Myocyte (in vitro differentiated cells): ENCODE results near the gene BRAP. TPM values are rescaled to one million over a fixed set of nuclear protein-coding genes. Genes with fewer than 3 reads are reported as not detected.
"Not testable (repeated sequence)": the region's sequence is repeated elsewhere in the genome, so short reads cannot be mapped to it uniquely, and the experiment has no call there.

Source experiments
- DNase-seq: peaks from one replicate; pipeline ENCODE4 v3.0.0-alpha.2; 2012; ENCODE audit warnings: low read depth
- total RNA-seq: library from RNA; depleted of rRNA; stranded (reverse); fragments of >200 nt; gene quantifications from 2 replicates; pipeline ENCODE4 v1.2.3, GENCODE V29; 2014

BRAP gene
- total RNA-seq, 1 donor from 2014 or later: 17.7 TPM

DNA sequence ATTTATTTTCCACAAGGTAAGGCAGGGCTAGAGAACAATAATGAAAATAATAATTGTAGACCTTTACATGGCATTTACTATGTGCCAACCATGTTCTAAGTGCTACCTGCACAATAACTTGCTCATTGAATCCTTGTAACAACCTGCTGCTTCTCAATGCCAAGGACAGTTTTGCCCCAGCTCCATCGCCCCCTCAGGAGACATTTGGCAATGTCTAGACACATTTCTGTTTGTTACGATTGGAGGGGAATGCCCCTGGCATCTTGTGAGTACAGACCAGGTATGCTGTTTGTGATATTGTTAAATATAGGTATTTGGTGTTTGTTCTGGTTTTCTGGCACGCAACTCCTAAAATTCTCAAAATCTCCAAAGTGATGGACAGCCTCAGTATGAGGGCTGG is 78.5 kb downstream of the BRAP start:
- DNase-seq: no peak

DNA sequence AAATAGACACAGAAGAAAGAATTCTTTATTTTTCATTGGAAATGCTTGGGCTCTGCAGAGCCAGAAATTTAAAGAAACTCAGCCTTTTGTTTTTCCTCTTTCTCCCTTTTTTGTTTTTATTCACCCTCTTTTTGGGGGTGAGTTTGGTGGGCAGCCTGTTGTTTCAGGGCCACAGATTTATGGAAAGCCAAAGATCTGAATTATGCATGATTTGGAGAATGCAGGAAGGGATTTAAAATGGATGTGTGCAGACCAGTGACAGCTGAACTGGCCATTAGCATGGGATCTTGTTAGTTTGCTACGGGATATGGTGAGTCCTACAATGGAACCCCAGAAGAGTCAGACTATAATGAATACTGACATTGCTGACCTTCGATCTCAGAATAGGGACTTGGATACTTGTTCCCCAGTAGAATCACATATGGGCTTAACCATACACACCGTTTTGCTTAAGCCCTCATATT is 79.0 kb downstream of the BRAP start:
- no peak for DNase-seq

DNA sequence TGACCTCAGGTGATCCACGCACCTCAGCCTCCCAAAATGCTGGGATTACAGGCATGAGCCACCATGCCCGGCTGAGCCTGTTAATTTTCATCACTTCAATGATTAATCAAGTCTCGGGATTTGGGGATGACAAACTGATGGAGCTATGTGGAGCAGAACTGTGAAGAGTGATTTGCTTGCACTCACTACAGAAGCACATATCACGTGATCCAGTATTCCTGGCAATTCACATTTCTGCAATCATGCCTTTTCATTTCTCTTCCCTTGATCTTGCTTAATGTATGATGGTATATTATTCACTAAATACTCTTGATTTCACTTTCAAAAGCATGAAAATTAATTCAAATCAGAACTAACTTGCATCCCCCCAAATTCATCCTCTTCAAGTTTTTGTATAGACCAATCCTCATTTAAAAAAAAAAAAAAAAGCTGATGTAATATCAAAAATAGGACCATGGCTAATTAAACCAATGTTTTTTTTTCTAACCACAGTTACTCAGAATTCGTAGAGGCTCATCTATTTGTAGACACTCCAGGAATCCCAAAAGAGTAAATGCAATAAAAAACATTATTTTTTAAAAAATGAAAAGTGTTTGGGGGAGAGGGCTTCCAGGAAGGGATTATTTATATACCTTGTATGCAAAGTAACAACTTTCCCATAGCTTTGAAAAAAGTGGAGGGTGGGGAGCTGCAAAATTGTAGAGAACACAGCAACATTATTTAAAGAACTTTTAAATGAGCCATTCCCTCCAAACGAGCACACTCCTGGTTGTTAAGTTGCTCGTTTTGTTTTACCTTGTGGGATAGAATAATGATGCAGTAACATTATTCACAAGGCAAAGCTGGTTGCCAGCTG is 79.6 kb downstream of the BRAP start:
- no peak for DNase-seq

DNA sequence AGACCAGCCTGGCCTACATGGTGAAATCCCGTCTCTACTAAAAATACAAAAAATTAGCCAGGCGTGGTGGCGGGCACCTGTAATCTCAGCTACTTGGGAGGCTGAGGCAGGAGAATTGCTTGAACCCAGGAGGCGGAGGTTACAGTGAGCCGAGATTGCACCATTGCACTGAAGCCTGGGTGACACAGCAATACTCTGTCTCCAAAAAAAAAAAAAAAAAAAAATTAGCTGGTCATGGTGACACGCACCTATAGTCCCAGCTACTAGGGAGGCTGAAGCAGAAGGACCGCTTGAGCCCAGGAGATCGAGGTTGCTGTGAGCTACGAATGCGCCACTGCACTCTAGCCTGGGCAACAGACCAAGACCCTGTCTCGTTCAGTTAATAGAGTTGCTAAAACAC is 82.9 kb downstream of the BRAP start:
- DNase-seq: not testable (repeated sequence)

DNA sequence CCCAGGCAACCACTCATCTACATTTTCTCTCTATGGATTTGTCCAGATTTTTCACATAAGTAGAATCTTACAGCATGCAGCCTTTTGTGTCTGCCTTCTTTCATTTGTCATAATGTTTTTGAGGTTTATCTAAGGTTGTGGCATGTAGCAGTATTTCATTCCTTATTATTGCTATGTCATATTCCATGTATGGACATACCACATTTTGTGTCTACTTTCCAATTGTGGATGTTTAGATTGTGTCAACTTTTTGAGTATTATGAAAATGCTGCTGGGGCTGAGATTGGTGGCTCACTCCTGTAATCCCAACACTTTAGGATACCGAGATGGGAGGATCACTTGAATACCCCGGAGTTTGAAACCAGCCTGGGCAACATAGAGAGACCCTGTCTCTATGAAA is 83.4 kb downstream of the BRAP start:
- DNase-seq: no peak

DNA sequence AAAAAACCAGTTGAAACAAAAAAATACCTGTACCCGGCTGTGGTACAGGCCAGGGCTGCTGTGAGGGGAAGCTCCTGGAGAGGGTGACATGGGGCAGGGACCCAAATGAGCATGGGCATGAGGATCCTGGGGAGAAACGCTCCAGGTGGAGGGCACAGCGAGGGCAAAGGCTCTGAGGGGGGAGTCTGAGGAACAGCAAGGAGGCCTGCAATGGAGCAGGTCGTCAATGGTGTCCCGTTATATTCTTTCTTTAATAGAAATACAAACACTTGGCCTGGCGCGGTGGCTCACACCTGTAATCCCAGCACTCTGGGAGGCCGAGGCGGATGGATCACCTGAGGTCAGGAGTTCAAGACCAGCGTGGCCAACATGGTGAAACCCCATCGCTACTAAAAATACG is 84.8 kb downstream of the BRAP start:
- DNase-seq: not testable (repeated sequence)

DNA sequence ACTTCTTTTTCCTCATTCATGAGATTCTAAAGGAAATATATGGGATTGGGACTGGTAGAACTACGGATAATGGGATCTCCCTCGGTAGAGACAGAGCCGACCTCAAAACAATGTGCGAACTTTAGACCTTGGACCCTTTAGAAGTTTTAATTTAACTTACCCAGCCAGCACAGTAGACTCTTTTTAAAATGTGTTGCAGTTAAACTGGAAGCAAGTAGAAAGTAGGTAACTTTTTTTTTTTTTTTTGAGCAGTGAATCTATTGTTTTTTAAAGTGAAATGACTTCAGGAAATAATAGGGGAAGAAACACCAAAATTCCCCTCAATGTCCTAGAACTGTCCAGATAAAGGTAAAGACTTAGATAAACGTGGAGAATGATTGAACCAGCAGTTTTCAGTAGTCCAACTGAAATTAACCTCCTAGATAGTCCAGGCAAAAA is 85.5 kb downstream of the BRAP start:
- DNase-seq: no peak

DNA sequence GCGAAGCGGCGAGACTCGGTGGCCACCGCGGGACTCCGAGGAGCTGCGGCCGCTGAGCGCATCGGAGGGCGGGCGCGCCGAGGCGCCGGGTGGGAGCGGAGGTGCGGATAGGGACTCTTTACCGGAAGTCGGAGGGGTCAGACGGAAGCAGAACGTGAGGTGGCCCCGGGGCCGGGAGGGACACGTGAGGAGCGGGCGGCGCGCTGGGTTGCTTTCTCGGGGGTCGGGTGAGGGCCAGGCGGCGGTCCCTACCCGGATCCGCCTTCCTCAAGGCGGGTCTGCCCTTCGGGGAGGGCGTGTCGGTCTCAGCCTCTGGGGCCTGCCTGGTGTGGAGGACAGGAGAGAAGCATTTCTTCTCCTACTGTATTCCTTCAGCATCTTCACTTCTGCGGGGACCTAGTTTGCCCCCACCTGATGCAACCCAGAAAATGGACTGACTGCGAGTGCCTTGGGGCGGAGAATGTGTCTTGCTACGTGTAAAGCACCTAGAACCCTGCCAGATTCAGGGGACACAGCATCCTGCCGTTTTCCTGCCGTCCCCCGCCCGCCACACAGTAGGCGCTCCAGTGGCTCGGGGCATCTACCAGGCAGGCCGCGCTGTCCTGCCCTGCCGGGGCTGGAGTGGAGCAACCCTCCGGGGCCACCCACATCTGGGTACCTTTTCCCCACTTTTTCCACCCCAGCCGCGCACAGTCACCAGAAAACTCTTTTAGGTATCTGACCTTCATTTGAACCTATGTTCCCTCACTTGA is 86.1 kb downstream of the BRAP start:
- DNase-seq: peak; percentile 92

DNA sequence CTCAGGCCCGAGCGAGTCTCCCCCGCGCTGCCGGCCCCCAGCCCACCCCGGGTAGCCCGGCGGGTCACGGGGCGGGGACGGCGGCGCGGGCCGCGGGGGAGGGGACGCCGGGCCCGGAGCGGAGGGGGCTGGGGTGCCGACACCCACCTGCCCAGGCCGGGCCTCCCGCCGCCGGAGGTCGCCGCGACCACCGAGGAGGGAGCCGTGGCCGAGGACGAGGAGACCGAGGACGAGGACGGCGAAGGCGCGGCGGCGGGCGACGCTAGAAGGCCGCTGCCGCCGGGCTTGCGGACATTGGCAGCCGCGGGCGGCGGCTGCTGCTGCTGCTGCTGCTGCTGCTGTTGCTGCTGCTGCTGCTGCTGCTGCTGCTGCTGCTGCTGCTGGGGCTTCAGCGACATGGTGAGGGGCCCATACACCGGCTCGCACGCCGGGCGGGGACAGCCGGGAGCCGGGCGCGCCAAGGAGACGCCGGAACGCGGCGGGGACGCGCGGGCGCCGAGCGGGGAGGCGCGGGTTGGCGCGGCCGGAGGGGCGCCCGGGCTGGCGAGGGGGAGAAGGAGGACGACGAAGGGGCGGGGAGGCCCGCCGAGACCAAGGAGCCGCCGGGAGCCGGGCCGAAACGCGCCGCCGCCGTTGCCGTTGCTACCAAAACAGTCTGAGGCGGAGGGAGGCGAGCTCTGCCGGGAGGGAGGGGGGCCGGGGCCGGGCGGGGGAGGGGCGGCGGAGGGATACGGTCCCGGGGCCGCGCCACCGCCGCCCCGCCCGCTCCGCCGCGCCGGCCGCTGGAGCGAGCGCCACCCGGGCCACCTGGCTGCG is 86.9 kb downstream of the BRAP start, which contains the start of gene ATXN2:
TSS of gene ATXN2 (minus strand) at position 679 of the 816 bp plus-strand sequence. CDS start at position 398, 281 bp downstream.
- peak; percentile 68 for DNase-seq

DNA sequence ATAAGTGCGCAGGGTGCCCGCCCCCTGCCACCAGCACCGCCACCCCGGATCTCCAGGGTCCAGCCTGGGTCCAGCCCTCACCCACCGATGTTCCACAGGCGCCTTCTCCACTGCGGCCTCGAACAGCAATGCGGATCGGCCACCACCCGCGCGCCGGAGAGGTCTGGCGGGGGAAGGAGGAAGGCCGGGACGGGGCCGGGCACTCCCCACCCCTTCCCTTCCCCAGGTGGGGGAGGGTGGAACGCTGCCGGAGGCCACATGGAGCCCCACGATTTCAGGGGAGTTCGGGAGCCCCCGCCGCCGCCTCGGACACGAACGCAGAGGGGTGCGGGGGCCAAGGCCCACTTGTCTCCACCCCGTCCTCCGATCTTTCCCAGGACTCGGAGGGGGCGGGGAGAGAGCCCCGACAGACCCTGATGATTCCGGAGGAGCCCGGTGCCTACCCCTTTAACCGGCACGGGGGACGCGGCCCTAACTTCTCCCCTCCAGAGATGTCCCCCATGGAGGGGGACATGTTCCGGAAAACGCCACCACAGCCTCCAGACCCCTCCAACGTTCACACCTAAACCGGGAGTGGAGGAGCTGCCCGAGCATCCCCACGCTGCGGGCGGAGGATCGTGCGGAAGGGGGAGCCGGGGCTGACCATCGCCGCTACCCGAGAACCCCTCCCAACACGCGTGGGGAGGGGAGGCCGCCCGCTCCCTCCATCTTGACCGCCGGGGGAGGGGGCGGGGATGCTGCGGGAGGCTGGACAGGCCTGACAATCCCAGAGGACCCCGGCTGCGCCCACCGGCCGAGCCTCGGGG is 87.7 kb downstream of the BRAP start:
- DNase-seq: peak; percentile 52

DNA sequence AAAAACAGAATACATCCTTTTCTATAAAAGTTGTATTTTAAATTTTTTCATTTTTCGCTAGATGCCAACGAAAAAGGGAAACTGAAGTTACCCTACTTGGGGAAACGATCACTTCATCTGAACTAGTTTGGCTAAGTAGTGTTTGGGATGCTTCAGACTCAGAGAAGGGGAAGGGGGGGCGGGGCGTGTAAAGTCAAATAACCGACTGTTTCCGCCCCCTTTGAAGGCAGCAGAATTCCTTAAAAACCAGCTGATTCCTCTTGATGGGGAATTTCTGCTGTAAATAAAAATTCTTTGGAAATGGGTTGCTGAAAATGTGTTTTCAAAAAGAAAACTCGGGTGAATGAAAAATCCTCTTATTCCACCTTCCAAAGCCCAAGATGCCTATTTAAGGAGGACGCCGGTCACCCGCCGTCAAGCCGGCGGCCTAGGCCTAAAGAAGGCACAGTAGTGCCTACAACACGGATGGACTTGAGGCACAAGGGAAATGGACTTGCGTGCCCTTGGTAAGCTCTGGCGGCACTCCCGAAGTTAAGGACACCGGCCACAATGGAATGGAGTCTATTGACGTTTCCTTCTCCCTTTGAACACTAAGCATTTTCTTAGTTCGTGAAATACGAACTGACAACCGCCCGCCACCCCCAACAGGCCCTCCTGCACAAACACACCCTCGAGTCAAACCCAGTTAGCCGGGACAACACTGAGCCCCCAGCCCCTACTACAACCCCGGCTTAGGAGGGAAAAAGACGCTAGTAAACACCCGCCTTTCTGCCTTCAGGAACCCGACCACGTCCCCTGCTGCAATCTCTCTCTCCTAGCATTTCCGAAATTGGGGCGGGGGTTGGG is 88.5 kb downstream of the BRAP start:
- DNase-seq: peak; percentile 78

DNA sequence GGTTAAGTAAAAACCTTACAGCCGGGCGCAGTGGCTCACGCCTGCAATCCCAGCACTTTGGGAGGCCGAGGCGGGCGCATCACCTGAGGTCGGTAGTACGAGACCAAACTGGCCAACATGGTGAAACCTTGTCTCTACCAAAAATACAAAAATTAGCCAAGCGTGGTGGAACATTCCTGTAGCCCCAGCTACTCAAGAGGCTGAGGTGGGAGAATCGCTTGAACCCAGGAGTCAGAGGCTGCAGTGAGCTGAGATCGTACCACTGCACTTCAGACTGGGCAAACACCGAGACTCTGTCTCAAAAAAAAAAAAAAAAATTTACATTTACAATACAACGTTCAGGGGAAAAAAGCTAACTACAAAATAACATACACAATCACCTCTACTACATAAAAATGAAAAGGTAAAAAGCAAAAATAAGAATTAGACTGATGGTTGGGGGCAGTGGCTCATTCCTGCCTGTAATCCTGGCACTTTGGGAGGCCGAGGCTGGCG is 90.4 kb downstream of the BRAP start:
- DNase-seq: not testable (repeated sequence)

Other genes with a start within 250 kb of the BRAP start
- gene ATXN2, start 86.6 kb downstream of the BRAP start, total RNA-seq: 16.4 and 18.3 TPM in 2 replicates
- 13.5 and 17.3 TPM in 2 replicates for gene ACAD10, start 97 bp upstream of the BRAP start, total RNA-seq
- gene ALDH2, start 81.0 kb upstream of the BRAP start, total RNA-seq: 2.7 and 3.2 TPM in 2 replicates
- gene MAPKAPK5, start 156.3 kb upstream of the BRAP start, total RNA-seq: 45.4 and 64.4 TPM in 2 replicates